HEK293 (cell line): ENCODE data around the gene FSIP1.

Experiments
- CTCF ChIA-PET: fragments of 350-600 bp; formaldehyde crosslinking; extraction: SDS; loops from one replicate; lab custom pipeline; 2021; ENCODE audit warnings: antibody characterized with exemption; lab: Yijun Ruan, JAX
- POLR2A ChIA-PET: fragments of 300-600 bp; formaldehyde crosslinking; extraction: SDS; loops from one replicate; lab custom pipeline; 2020; ENCODE audit warnings: antibody characterized with exemption, inconsistent platforms; lab: Yijun Ruan, JAX
- H3K27ac ChIP-seq: fragments of 200-500 bp; sonication (Bioruptor generic); 2 replicates; pipeline ENCODE4 v1.5.1; 2014; ENCODE audit warnings: low read depth, low read length, control low read depth, inconsistent platforms; ENCODE audit errors: extremely low read depth
- H3K36me3 ChIP-seq, 2 experiments: fragments of 200-500 bp in 1 of 2; sonication (Bioruptor generic) in 1 of 2; 1 replicate in 1 of 2; 2 replicates in 1 of 2; pipeline ENCODE4 v1.5.1; 2014 to 2017; ENCODE audit warnings: inconsistent platforms in 2 of 2, low read length in 2 of 2; ENCODE audit not compliant: control insufficient read depth in 2 of 2, insufficient read depth in 1 of 2
- H3K4me1 ChIP-seq: fragments of 200-500 bp; sonication (Bioruptor generic); 2 replicates; pipeline ENCODE4 v1.5.1; 2014; ENCODE audit warnings: mild to moderate bottlenecking, low read length, inconsistent platforms; ENCODE audit not compliant: control insufficient read depth, insufficient read depth
- H3K4me3 ChIP-seq: 2 replicates; pipeline ENCODE4 v1.5.1; 2011; ENCODE audit warnings: low read depth, mild to moderate bottlenecking, control low read depth, low read length, moderate library complexity
- H3K9me3 ChIP-seq: fragments of 200-500 bp; sonication (Bioruptor generic); 2 replicates; pipeline ENCODE4 v1.5.1; 2014; ENCODE audit warnings: low read depth, low read length, inconsistent platforms; ENCODE audit not compliant: control insufficient read depth, insufficient read depth
- BCL6B ChIP-seq: fragments of 450-650 bp; formaldehyde crosslinking; IDR thresholded peaks from 2 replicates; pipeline ENCODE4 v1.5.1; 2017; ENCODE audit warnings: missing biosample characterization, missing genetic modification characterization
- INSM2 ChIP-seq: fragments of 450-650 bp; formaldehyde crosslinking; IDR thresholded peaks from 2 replicates; pipeline ENCODE4 v1.5.1; 2016; ENCODE audit warnings: missing biosample characterization, missing genetic modification characterization
- OSR2 ChIP-seq: fragments of 450-650 bp; formaldehyde crosslinking; IDR thresholded peaks from 2 replicates; pipeline ENCODE4 v1.5.1; 2016; ENCODE audit warnings: missing biosample characterization, missing genetic modification characterization
- SALL2 ChIP-seq: fragments of 450-650 bp; formaldehyde crosslinking; IDR thresholded peaks from 2 replicates; pipeline ENCODE4 v1.5.0; 2017; ENCODE audit warnings: missing biosample characterization, mild to moderate bottlenecking, missing genetic modification characterization, borderline replicate concordance
- SCRT1 ChIP-seq: fragments of 450-650 bp; formaldehyde crosslinking; IDR thresholded peaks from 2 replicates; pipeline ENCODE4 v1.5.1; 2016; ENCODE audit warnings: missing biosample characterization, missing genetic modification characterization, borderline replicate concordance
- ZBTB44 ChIP-seq: fragments of 450-650 bp; IDR thresholded peaks from 2 replicates; pipeline ENCODE4 v1.5.1; 2018; ENCODE audit warnings: missing biosample characterization, mild to moderate bottlenecking, missing genetic modification characterization
- ZBTB48 ChIP-seq: fragments of 450-650 bp; formaldehyde crosslinking; IDR thresholded peaks from 2 replicates; pipeline ENCODE4 v1.5.1; 2016; ENCODE audit warnings: missing biosample characterization, missing genetic modification characterization
- ZNF112 ChIP-seq: fragments of 450-650 bp; formaldehyde crosslinking; IDR thresholded peaks from 2 replicates; pipeline ENCODE4 v1.5.0; 2017; ENCODE audit warnings: missing biosample characterization, missing genetic modification characterization
- ZNF114 ChIP-seq: fragments of 450-650 bp; formaldehyde crosslinking; IDR thresholded peaks from 2 replicates; pipeline ENCODE4 v1.5.0; 2017; ENCODE audit warnings: missing biosample characterization, missing genetic modification characterization
- ZNF138 ChIP-seq: fragments of 450-650 bp; formaldehyde crosslinking; IDR thresholded peaks from 2 replicates; pipeline ENCODE4 v1.5.1; 2016; ENCODE audit warnings: missing biosample characterization, missing genetic modification characterization, borderline replicate concordance
- ZNF184 ChIP-seq: fragments of 450-650 bp; IDR thresholded peaks from 2 replicates; pipeline ENCODE4 v1.5.1; 2018; ENCODE audit warnings: missing biosample characterization, mild to moderate bottlenecking, missing genetic modification characterization
- ZNF19 ChIP-seq: fragments of 450-650 bp; formaldehyde crosslinking; IDR thresholded peaks from 2 replicates; pipeline ENCODE4; 2016; ENCODE audit warnings: missing biosample characterization, missing genetic modification characterization, low read depth
- ZNF274 ChIP-seq, 2 experiments: fragments of 200-500 bp in 1 of 2; fragments of 450-650 bp in 1 of 2; sonication (Bioruptor generic) in 1 of 2; formaldehyde crosslinking in 1 of 2; IDR thresholded peaks; 2 replicates each; pipeline versions ENCODE4 v1.5.1 to v1.6.1; 2014 to 2016; ENCODE audit warnings: borderline replicate concordance in 1 of 2, inconsistent platforms in 1 of 2, low read length in 1 of 2, missing biosample characterization in 1 of 2, missing genetic modification characterization in 1 of 2
- ZNF37A ChIP-seq: fragments of 450-650 bp; IDR thresholded peaks from 2 replicates; pipeline ENCODE4 v1.5.1; 2018; ENCODE audit warnings: missing biosample characterization, missing genetic modification characterization
- ZNF426 ChIP-seq: fragments of 450-650 bp; formaldehyde crosslinking; IDR thresholded peaks from 2 replicates; pipeline ENCODE4 v1.5.1; 2017; ENCODE audit warnings: missing biosample characterization, missing genetic modification characterization, mild to moderate bottlenecking, inconsistent platforms, moderate library complexity
- ZNF513 ChIP-seq: fragments of 450-650 bp; IDR thresholded peaks from 2 replicates; pipeline ENCODE4 v1.5.1; 2018; ENCODE audit warnings: missing biosample characterization, missing genetic modification characterization
- ZNF621 ChIP-seq: fragments of 450-650 bp; formaldehyde crosslinking; IDR thresholded peaks from 2 replicates; pipeline ENCODE4 v1.5.1; 2017; ENCODE audit warnings: missing biosample characterization, missing genetic modification characterization
- ZNF645 ChIP-seq: fragments of 450-650 bp; formaldehyde crosslinking; IDR thresholded peaks from 2 replicates; pipeline ENCODE4; 2016; ENCODE audit warnings: missing biosample characterization, missing genetic modification characterization
- ZNF704 ChIP-seq: fragments of 450-650 bp; formaldehyde crosslinking; IDR thresholded peaks from 2 replicates; pipeline ENCODE4 v1.5.1; 2016; ENCODE audit warnings: missing biosample characterization, missing genetic modification characterization
- ZSCAN30 ChIP-seq: fragments of 450-650 bp; IDR thresholded peaks from 2 replicates; pipeline ENCODE4 v1.5.1; 2018; ENCODE audit warnings: missing biosample characterization, mild to moderate bottlenecking, missing genetic modification characterization, moderate library complexity
- ZSCAN4 ChIP-seq: fragments of 450-650 bp; formaldehyde crosslinking; IDR thresholded peaks from 2 replicates; pipeline ENCODE4 v1.5.1; 2017; ENCODE audit warnings: missing biosample characterization, missing genetic modification characterization

The FSIP1 gene

GRCh38 chr15:39670687-39671086 is 112.0 kb downstream of the FSIP1 start:
- Histone ChIP-seq H3K4me3 (no peak overlapping the region), H3K36me3 (no peaks in the 10 kb centered on the region), H3K27ac (no peak overlapping the region), H3K9me3 (no peaks in the 10 kb centered on the region), H3K4me1 (no peaks in the 10 kb centered on the region)
- CTCF ChIA-PET = interaction anchor here (1.7 kb wide), 1 partner anchor 15 kb away, joined by 6 read pairs; no protein-coding TSS in a partner anchor
- POLR2A ChIA-PET = no interaction called here
- TF ChIP-seq ZNF704 = no peak
- no peak for TF ChIP-seq ZNF184 (tag by site-specific recombination)
- TF ChIP-seq ZBTB44 (tag by site-specific recombination) = no peak
- no peak for TF ChIP-seq SCRT1 (tag by site-specific recombination)
- no peak for TF ChIP-seq ZSCAN30 (tag by site-specific recombination)
- no peak for TF ChIP-seq ZNF645
- no peak for TF ChIP-seq ZNF274 (IDR thresholded peaks at IDR 0.05; ENCODE audit: low read length)
- no peak for TF ChIP-seq ZNF274 (tag by site-specific recombination; IDR thresholded peaks at IDR 0.05; ENCODE audit: borderline replicate concordance)
- no peak for TF ChIP-seq OSR2
- no peak for TF ChIP-seq ZNF37A (tag by site-specific recombination)
- no peak for TF ChIP-seq ZBTB48 (tag by site-specific recombination)
- TF ChIP-seq, all 188 proteins: peak for 0

GRCh38 chr15:39669661-39670060 is 113.0 kb downstream of the FSIP1 start:
- Histone ChIP-seq H3K4me1 (no peaks in the 10 kb centered on the region), H3K9me3 (no peaks in the 10 kb centered on the region)
- ChIA-PET CTCF (interaction anchor here (1.7 kb wide), 1 partner anchor 16 kb away, joined by 6 read pairs; no protein-coding TSS in a partner anchor), POLR2A (no interaction called here)
- no peak for TF ChIP-seq ZNF426
- TF ChIP-seq ZSCAN4 (tag by site-specific recombination) = no peak
- TF ChIP-seq ZNF19 = no peak
- no peak for TF ChIP-seq ZNF112 (tag by site-specific recombination)
- no peak for TF ChIP-seq BCL6B (tag by site-specific recombination)
- no peak for TF ChIP-seq INSM2 (tag by site-specific recombination)
- TF ChIP-seq ZNF621 (tag by site-specific recombination) = no peak
- no peak for TF ChIP-seq ZNF513
- TF ChIP-seq ZNF138 (tag by site-specific recombination) = no peak
- TF ChIP-seq SALL2 (tag by site-specific recombination) = no peak
- TF ChIP-seq ZNF114 (tag by site-specific recombination) = no peak
- TF ChIP-seq, all 188 proteins: peak for 0
- H3K36me3 ChIP-seq = no peaks in the 10 kb centered on the region
- H3K4me3 ChIP-seq = no peak overlapping the region
- H3K27ac ChIP-seq = no peak overlapping the region
